Measurements from ENCODE around the gene PSMA7. TPM values are rescaled to one million over a fixed set of nuclear protein-coding genes. Genes with fewer than 3 reads are reported as not detected.
A peak's percentile ranks its signal among the peaks of the same experiment; 100 is the strongest.

PSMA7 gene
- total RNA-seq, 1 donor from 2014 or later = 289 TPM

GRCh38 chr20:62137478-62138203, 5.6 kb downstream of the PSMA7 start:
- peaks cover 5% of the 10 kb centered on the region for H3K36me3 Mint-ChIP-seq (ENCODE audit: unreplicated experiment)
- peaks cover 17% of the 10 kb centered on the region for H3K27me3 Mint-ChIP-seq (ENCODE audit: unreplicated experiment)
- H3K4me1 Mint-ChIP-seq (ENCODE audit: low read depth, unreplicated experiment) = peaks cover 14% of the 10 kb centered on the region
- TF ChIP-seq CTCF (IDR thresholded peaks at IDR 0.05; ENCODE audit: partially characterized antibody, unreplicated experiment) = no peak
- no peak overlapping the region for H3K27ac Mint-ChIP-seq (ENCODE audit: unreplicated experiment)
- H3K4me3 Mint-ChIP-seq (ENCODE audit: unreplicated experiment) = no peak overlapping the region
- DNase-seq = no peak
- peaks cover 16% of the 10 kb centered on the region for H3K9me3 Mint-ChIP-seq (ENCODE audit: unreplicated experiment)

DNA sequence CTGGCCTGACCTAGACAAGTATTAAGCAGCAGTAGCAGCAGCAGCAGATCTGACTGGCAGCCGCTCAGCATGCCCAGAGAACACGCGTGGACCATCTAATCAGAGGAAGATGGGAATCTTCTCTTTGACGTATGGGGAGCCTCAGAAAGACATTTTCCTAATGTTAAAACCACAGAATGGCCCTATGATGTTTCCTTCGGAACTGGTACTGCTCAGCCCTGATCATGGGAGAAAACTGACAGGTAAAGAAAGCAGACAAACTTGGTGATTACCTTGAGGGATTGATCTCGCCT, 6.2 kb downstream of the PSMA7 start:
- no peak overlapping the region for H3K27ac Mint-ChIP-seq (ENCODE audit: unreplicated experiment)
- H3K4me1 Mint-ChIP-seq (ENCODE audit: low read depth, unreplicated experiment) = peaks cover 17% of the 10 kb centered on the region
- no peak for DNase-seq
- peak overlapping the region; percentile 5 for H3K4me3 Mint-ChIP-seq (ENCODE audit: unreplicated experiment)
- H3K36me3 Mint-ChIP-seq (ENCODE audit: unreplicated experiment) = peaks cover 9% of the 10 kb centered on the region
- H3K9me3 Mint-ChIP-seq (ENCODE audit: unreplicated experiment) = peaks cover 15% of the 10 kb centered on the region
- peaks cover 14% of the 10 kb centered on the region for H3K27me3 Mint-ChIP-seq (ENCODE audit: unreplicated experiment)
- no peak for TF ChIP-seq CTCF (IDR thresholded peaks at IDR 0.05; ENCODE audit: partially characterized antibody, unreplicated experiment)

DNA sequence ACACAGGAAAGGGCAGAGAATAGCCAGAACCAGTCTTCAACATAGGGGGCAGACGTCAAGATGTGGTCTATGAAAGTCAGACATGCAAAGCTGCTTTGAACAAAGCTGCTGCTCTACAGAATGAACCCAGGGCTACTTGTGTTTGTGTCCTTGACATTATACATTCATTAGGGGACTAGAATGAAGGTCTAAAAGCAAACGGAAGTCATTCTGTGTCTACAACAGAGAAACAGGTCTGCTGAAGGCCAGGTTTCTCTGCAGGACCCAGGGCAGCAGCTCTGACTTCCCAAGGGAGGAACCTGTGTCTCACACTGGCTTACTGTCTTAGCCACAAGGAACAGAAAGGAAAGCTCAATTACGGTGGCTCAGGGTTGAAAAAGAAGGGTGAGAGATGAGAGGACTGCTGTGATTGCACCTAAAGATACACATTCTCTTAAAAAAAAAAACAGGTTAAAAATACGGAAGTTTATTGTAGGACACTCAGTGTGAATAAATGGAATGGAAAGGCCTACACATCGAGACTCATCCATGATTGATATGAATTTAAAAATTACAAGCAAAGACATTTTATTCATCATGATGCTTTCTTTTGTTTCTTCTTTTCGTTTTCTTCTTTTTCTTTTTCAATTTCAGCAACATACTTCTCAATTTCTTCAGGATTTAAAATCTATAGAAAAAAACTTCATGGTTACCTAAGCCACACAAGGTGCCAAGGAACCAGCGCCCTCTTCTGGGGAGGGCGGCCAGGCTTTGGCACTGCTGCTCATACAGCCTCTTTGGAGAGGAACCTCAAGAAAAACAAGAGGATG, 6.7 kb downstream of the PSMA7 start:
- Mint-ChIP-seq H3K36me3 (ENCODE audit: unreplicated experiment) (peaks cover 11% of the 10 kb centered on the region), H3K4me3 (ENCODE audit: unreplicated experiment) (peak overlapping the region; percentile 5), H3K27ac (ENCODE audit: unreplicated experiment) (no peak overlapping the region), H3K9me3 (ENCODE audit: unreplicated experiment) (peaks cover 12% of the 10 kb centered on the region), H3K4me1 (ENCODE audit: low read depth, unreplicated experiment) (peaks cover 16% of the 10 kb centered on the region), H3K27me3 (ENCODE audit: unreplicated experiment) (peaks cover 9% of the 10 kb centered on the region)
- peak; percentile 58 for TF ChIP-seq CTCF (IDR thresholded peaks at IDR 0.05; ENCODE audit: partially characterized antibody, unreplicated experiment)
- DNase-seq = peak; percentile 80

- H3K27ac Mint-ChIP-seq (ENCODE audit: unreplicated experiment) = no peak overlapping the region
- H3K4me3 Mint-ChIP-seq (ENCODE audit: unreplicated experiment) = no peak overlapping the region
- no peak for TF ChIP-seq CTCF (IDR thresholded peaks at IDR 0.05; ENCODE audit: partially characterized antibody, unreplicated experiment)
- H3K4me1 Mint-ChIP-seq (ENCODE audit: low read depth, unreplicated experiment) = peaks cover 11% of the 10 kb centered on the region
- H3K27me3 Mint-ChIP-seq (ENCODE audit: unreplicated experiment) = peaks cover 13% of the 10 kb centered on the region
- peaks cover 13% of the 10 kb centered on the region for H3K9me3 Mint-ChIP-seq (ENCODE audit: unreplicated experiment)
- DNase-seq = no peak
- H3K36me3 Mint-ChIP-seq (ENCODE audit: unreplicated experiment) = peaks cover 11% of the 10 kb centered on the region
Measured at GRCh38 chr20:62135573-62136266, 7.5 kb downstream of the PSMA7 start.
